Rectal smooth muscle tissue (tissue), 1 donor: ENCODE data around the gene ADGRV1.
A peak's percentile ranks its signal among the peaks of the same experiment; 100 is the strongest.

Experiments used
- H3K27ac ChIP-seq: one replicate; pipeline ENCODE4 v1.7.0; 2013; ENCODE audit warnings: low read depth, low read length, inconsistent platforms
- H3K27me3 ChIP-seq: one replicate; pipeline ENCODE4 v1.7.0; 2013; ENCODE audit warnings: low read length; ENCODE audit not compliant: control insufficient read depth, insufficient read depth
- H3K36me3 ChIP-seq: one replicate; pipeline ENCODE4 v1.7.0; 2013; ENCODE audit warnings: low read length; ENCODE audit not compliant: control insufficient read depth, insufficient read depth
- H3K4me1 ChIP-seq: one replicate; pipeline ENCODE4 v1.7.0; 2013; ENCODE audit warnings: low read length; ENCODE audit not compliant: control insufficient read depth, insufficient read depth
- H3K4me3 ChIP-seq: one replicate; pipeline ENCODE4 v1.7.0; 2013; ENCODE audit warnings: low read length
- H3K9ac ChIP-seq: one replicate; pipeline ENCODE4 v1.7.0; 2013; ENCODE audit warnings: low read length

The ADGRV1 gene

DNA sequence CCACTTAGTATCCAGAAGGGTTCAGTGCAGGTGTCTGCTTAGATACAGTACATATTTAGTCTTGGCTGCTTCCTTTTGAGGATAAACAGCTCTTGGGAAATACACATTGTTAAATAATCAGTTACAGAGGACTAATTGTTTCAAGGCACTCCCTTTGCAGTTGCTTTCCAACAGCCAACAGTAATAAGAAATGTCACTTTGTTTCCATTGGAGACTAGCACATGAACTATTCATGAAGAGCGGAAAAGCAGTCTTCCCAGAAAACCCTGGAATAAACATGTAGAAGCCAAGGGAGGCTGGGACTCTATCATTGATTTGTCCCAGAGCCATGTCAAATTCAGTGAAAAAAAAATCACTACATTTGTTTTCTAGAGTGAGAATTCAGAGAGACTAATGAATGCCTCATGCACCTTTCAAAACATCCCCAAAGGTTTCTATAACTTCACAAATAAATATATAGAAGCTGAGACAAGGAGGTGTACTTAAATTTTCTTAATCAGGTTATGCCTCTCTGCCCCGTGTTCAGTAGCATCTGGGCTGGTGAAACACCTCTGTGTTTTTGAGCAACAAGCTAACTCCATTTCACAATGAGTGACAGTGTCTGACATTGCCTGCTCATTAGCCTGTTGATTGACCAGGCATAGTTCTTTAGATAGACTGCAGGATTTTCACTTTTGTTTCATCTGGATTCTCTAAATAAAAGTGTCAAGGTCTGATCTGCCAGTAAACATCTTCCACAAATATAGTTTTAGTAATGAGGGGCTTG is 553.1 kb downstream of the ADGRV1 start:
- no peak overlapping the region for H3K9ac ChIP-seq
- H3K4me3 ChIP-seq, result no peak overlapping the region
- H3K4me1 ChIP-seq, result peaks cover 20% of the 10 kb centered on the region
- H3K27me3 ChIP-seq, result no peaks in the 10 kb centered on the region
- H3K36me3 ChIP-seq, result no peaks in the 10 kb centered on the region
- peak overlapping the region; percentile 69 for H3K27ac ChIP-seq

DNA sequence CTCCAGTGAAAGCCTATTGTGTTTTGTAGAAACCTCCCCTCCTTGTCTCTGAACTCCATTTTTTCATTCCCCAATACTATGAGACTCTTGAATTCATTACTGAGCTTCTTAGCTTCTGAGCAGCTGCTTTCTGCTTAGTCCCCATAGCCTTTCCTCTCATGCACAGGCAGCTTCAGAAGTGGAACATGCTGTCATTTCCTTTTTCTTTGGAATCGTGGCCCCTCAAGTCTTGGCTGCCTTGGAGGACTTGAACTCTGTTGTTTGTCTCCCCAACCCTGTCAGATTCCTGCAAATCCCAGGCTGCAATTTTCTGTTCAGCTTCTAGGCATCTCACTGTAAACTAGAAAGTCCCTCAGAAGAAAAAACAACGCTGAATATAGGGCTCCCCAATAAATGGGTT is 556.1 kb downstream of the ADGRV1 start:
- Histone ChIP-seq H3K27me3 (no peaks in the 10 kb centered on the region), H3K36me3 (no peaks in the 10 kb centered on the region), H3K9ac (no peak overlapping the region), H3K27ac (peak overlapping the region; percentile 63), H3K4me3 (no peak overlapping the region), H3K4me1 (peaks cover 29% of the 10 kb centered on the region)

DNA sequence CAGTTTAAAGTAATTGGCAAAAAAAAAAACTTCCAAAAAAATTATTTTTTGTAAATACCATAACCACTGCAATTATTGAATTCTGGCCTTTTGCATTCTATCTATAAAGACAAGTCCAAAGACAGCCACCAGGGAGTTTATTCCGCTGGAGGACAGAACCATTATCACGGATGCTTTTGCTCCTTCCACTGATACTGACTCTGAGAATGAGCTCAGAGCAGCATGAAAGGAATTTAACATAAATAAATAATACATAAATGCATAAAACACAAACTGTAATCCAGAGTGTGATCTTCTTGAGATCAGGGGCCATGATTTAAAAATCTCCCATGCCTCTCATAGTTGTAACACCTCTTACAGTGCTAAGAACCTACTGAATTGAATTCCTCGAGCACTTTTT is 559.8 kb downstream of the ADGRV1 start:
- Histone ChIP-seq H3K9ac (no peak overlapping the region), H3K27ac (no peak overlapping the region), H3K36me3 (no peaks in the 10 kb centered on the region), H3K4me1 (peaks cover 24% of the 10 kb centered on the region), H3K4me3 (no peak overlapping the region), H3K27me3 (no peaks in the 10 kb centered on the region)

DNA sequence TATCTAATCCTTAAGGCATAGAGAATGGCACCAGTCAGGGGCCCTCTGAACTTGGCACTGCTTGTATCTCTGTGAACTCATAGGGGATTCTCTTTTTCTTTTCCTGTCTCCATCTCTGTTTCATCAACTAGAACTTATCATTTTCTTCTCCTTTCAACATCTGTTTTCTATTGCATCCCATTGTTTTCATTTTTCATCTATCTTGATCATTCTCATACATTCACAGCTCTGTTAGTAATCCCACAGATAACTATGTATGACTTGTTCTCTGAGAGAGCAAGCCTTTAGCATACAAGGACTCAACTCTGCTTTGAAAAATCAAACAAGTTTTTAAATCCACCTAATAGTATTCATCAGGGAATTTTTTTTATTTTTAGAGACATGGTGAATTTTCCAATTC is 560.2 kb downstream of the ADGRV1 start:
- no peaks in the 10 kb centered on the region for H3K36me3 ChIP-seq
- H3K27me3 ChIP-seq, result no peaks in the 10 kb centered on the region
- H3K4me1 ChIP-seq, result peaks cover 24% of the 10 kb centered on the region
- H3K27ac ChIP-seq, result no peak overlapping the region
- H3K4me3 ChIP-seq, result no peak overlapping the region
- no peak overlapping the region for H3K9ac ChIP-seq

- Histone ChIP-seq H3K9ac (no peak overlapping the region), H3K36me3 (no peaks in the 10 kb centered on the region), H3K27me3 (no peaks in the 10 kb centered on the region), H3K27ac (no peak overlapping the region), H3K4me1 (peaks cover 24% of the 10 kb centered on the region), H3K4me3 (no peak overlapping the region)
Measured at GRCh38 chr5:91119217-91119616, 560.6 kb downstream of the ADGRV1 start.

DNA sequence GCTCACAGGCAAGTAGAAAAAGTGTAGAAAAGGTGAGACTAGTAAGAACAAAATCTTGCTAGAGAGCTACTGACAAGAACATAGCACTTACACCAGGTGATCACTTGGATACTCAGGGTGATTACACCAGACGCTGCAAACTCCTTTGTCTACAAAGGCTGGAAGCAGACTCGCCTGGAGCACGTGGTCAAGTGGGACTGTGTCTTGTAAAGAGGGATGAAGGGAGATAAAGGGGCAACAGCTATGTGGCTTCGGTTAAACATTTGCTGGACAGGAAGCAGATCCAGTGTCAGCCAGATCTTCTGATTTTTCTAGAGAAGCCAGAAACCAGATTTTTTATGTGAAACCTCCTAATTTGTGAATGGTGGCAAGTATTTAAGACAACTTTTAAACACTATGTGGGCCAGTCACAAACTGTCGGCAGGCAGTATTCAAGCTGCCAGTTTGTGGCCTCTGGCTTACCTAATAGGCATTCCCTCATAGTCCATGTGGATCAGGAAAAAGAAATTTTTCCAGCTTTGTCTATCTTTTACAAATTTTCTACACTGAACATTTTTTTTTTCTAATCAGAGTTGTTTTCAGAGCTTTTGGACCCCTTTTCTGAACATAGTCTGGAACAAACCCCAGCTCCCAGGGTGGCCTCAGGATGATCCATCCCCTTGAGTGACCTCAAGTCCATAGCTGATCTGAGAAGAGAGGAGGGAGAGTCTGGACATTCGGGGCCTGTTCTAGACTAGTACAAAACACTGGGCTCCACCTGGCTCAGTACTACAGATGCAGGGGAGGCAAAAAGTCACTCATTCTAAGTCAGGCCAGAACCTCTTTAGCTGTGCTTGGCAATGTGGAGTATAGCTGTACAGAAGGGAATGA is 561.6 kb downstream of the ADGRV1 start:
- Histone ChIP-seq H3K4me1 (peaks cover 18% of the 10 kb centered on the region), H3K9ac (no peak overlapping the region), H3K36me3 (no peaks in the 10 kb centered on the region), H3K27ac (peak overlapping the region; percentile 49), H3K27me3 (no peaks in the 10 kb centered on the region), H3K4me3 (no peak overlapping the region)

DNA sequence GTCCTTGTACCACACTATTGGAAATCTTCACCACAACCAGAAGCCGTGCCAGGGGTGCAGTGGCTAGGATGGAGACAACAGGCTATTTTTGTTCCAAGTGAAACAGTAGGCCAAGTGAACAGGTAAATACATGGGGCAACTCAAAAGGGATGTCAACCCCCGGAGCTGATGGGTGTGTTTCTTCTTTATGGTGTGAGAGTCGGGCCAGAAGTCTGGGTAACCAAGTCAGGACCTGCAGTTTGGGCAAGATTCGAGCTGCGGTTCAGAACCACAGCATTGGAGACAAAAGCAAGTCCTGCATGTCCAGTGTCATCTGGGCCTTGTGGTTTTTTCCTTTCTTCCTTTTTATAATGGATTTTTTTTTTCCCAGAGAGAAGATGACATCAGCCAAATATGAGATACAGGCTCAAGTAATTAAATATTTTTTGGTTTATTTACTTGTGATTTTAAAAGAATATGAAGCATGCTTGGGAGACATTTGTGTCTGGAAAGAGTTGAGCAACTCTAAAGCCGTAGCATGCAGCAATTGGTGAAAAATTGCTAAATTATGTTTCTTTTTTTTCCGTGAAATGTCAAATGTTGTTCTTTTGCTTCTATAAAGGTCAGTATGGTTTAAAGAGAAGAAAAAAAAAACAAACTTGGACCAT is 562.9 kb downstream of the ADGRV1 start:
- H3K4me1 ChIP-seq, result peaks cover 26% of the 10 kb centered on the region

GRCh38 chr5:91122651-91123050 is 564.1 kb downstream of the ADGRV1 start:
- no peaks in the 10 kb centered on the region for H3K36me3 ChIP-seq
- no peak overlapping the region for H3K4me3 ChIP-seq
- H3K27me3 ChIP-seq, result no peaks in the 10 kb centered on the region
- no peak overlapping the region for H3K9ac ChIP-seq
- H3K27ac ChIP-seq, result peak overlapping the region; percentile 40
- peaks cover 36% of the 10 kb centered on the region for H3K4me1 ChIP-seq

More for the DNA sequence above, 562.9 kb downstream of the ADGRV1 start:
- Histone ChIP-seq H3K9ac (no peak overlapping the region), H3K36me3 (no peaks in the 10 kb centered on the region), H3K27ac (peak overlapping the region; percentile 49), H3K27me3 (no peaks in the 10 kb centered on the region), H3K4me3 (no peak overlapping the region)

DNA sequence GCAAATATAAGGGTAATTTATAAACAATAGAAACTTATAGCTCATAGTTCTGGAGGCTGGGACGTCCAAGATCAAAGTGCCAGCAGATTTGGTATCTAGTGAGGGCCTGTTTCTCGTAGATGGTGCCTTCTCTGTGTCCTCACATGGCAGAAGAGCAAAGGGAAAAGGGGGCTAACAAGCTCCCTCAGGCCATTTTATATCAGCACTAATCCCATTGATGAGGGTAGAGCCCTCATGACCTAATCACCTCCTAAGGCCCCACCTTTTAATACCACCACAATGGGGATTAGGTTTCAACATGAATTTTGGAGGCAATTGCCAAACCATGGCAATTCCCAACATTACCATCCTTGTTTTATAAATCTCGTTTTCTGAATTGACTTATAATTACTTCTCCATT is 564.7 kb downstream of the ADGRV1 start:
- Histone ChIP-seq H3K36me3 (no peaks in the 10 kb centered on the region), H3K9ac (no peak overlapping the region), H3K4me1 (peaks cover 42% of the 10 kb centered on the region), H3K27ac (no peak overlapping the region), H3K27me3 (no peaks in the 10 kb centered on the region), H3K4me3 (no peak overlapping the region)

GRCh38 chr5:91123901-91124300 is 565.3 kb downstream of the ADGRV1 start:
- Histone ChIP-seq H3K4me3 (no peak overlapping the region), H3K4me1 (peaks cover 44% of the 10 kb centered on the region), H3K27ac (no peak overlapping the region), H3K9ac (no peak overlapping the region), H3K27me3 (no peaks in the 10 kb centered on the region), H3K36me3 (no peaks in the 10 kb centered on the region)

- no peaks in the 10 kb centered on the region for H3K27me3 ChIP-seq
- H3K4me1 ChIP-seq, result peaks cover 40% of the 10 kb centered on the region
- H3K36me3 ChIP-seq, result no peaks in the 10 kb centered on the region
- H3K9ac ChIP-seq, result no peak overlapping the region
- H3K4me3 ChIP-seq, result no peak overlapping the region
- H3K27ac ChIP-seq, result peak overlapping the region; percentile 76
Measured at GRCh38 chr5:91125916-91126315, 567.3 kb downstream of the ADGRV1 start.

GRCh38 chr5:91126448-91126847 is 567.9 kb downstream of the ADGRV1 start:
- H3K36me3 ChIP-seq, result no peaks in the 10 kb centered on the region
- H3K27me3 ChIP-seq, result no peaks in the 10 kb centered on the region
- peak overlapping the region; percentile 76 for H3K27ac ChIP-seq
- H3K4me3 ChIP-seq, result no peak overlapping the region
- peaks cover 40% of the 10 kb centered on the region for H3K4me1 ChIP-seq
- H3K9ac ChIP-seq, result no peak overlapping the region
